Adrenal gland (tissue), 12 donors: ENCODE measurements around the gene ANKRD44. TPM values are rescaled to one million over a fixed set of nuclear protein-coding genes. Genes with fewer than 3 reads are reported as not detected.

ENCODE experiments used
- DNase-seq, 7 donors: peaks; one replicate each; pipeline ENCODE4 v3.0.0-alpha.2; 2019 to 2020
- H3K27ac ChIP-seq, 5 donors: fragments of 200-600 bp; sonication (generic) in 4 of 5; 1 replicate in 3 of 5; 2 replicates in 2 of 5; pipeline versions ENCODE4 v1.5.1 to v1.8.0; 2016 to 2020; ENCODE audit warnings: mild to moderate bottlenecking in 1 of 5
- H3K27me3 ChIP-seq: fragments of 200-600 bp; 2 replicates; pipeline ENCODE4 v1.8.0; 2021
- H3K36me3 ChIP-seq, 2 donors: fragments of 200-600 bp; replicated peaks in 1 of 2; 1 replicate in 1 of 2; 2 replicates in 1 of 2; pipeline versions ENCODE4 v1.5.1 to v1.8.0; 2018 to 2022
- H3K4me1 ChIP-seq, 2 donors: fragments of 200-600 bp; replicated peaks in 1 of 2; 1 replicate in 1 of 2; 2 replicates in 1 of 2; pipeline versions ENCODE4 v1.5.1 to v1.8.0; 2018 to 2021
- H3K4me3 ChIP-seq, 4 donors: fragments of 200-600 bp; sonication (generic) in 3 of 4; one replicate each; pipeline ENCODE4 v1.5.1; 2016 to 2018
- H3K9me3 ChIP-seq, 3 donors: fragments of 200-600 bp; sonication (generic) in 1 of 3; replicated peaks in 1 of 3; 1 replicate in 2 of 3; 2 replicates in 1 of 3; pipeline versions ENCODE4 v1.5.1 to v1.8.0; 2016 to 2021
- CTCF ChIP-seq, 6 experiments: fragments of 450-650 bp in 4 of 6; fragments of 200-600 bp in 2 of 6; sonication (generic) in 1 of 6; IDR thresholded peaks; 1 replicate in 5 of 6; 2 replicates in 1 of 6; pipeline versions ENCODE4 v1.5.1 to v1.8.0; 2016 to 2021; ENCODE audit warnings: antibody characterized with exemption in 6 of 6, mild to moderate bottlenecking in 2 of 6, moderate library complexity in 1 of 6
- POLR2A ChIP-seq, 2 donors: fragments of 450-650 bp; IDR thresholded peaks; one replicate each; pipeline ENCODE4 v1.6.1; 2017; ENCODE audit warnings: antibody characterized with exemption in 2 of 2, mild to moderate bottlenecking in 2 of 2, moderate library complexity in 1 of 2
- WGBS, 4 donors: extraction: QIAGEN DNeasy Blood & Tissue Kit in 2 of 4; methylation state at CpG; one replicate each; pipeline versions ENCODE4 v1.1.5 to v1.1.7; 2013 to 2017; 5-methylcytosine and 5-hydroxymethylcytosine counted together
- intact Hi-C, 2 donors: fragments of 100-400 bp; cut with DNase I; formaldehyde crosslinking; loops; one replicate each; pipeline versions ENCODE4 v1.14.1 to v1.15.0; 2022 to 2023
- polyA plus RNA-seq, 3 donors: library from polyadenylated mRNA; stranded (reverse); fragments of 200-250 nt in 2 of 3; fragments of 350-450 nt in 1 of 3; fragmentation: Illumina TruSeq in 1 of 3; extraction: RNeasy Lipid Tissue Mini Kit (QIAGEN cat#74804) in 1 of 3; gene quantifications; one replicate each; pipeline ENCODE4 v1.2.3, GENCODE V29; 2013 to 2014
- total RNA-seq, 9 donors: library from RNA; depleted of rRNA in 4 of 9; stranded (reverse); fragments of >200 nt in 4 of 9; fragments of 120-200 nt in 1 of 9; fragmentation: NEBNext Ultra II Directional in 1 of 9; extraction: Animal tissue kit (Norgen Biotek cat#: 25700) in 1 of 9; gene quantifications; one replicate each; pipeline versions ENCODE4 v1.1.0 to v1.2.4, GENCODE V29; 2013 to 2023
- donor health status: healthy with polysubstance abuse.
- donor health status: Bipolar disorder and iron deficiency.
- donor health status: DM: yes; HTN: yes; CAD: no.
- donor health status: DM: no; HTN: no; CAD: no.
- donor health status: DM: no; HTN: no; CAD: no.
- donor health status: DM: yes; HTN: yes; CAD: no.

The ANKRD44 gene
- total and polyA plus RNA-seq, 12 donors: 3.8 to 40.2 (median 21.3) TPM

DNA sequence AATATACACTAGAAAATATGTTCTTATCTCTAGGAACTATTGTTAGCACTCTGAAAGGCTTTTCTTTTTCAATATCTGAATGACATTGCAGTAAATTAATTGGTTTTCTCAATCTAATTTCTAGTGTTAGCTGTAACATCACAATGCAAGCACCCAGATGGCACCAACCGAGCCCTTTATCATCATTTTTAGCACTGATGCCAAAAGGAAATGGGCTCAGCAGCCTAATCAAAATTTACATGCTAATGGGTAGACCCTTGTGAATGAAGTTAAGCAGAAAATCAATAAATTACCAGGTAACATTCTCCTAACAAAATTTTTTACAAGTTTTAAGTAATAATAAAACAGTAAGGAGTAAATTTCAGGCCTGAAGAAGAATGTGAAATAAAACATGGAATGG lies 330.6 kb downstream of the ANKRD44 start:
- no peaks in the 10 kb centered on the region for H3K4me1 ChIP-seq
- intact Hi-C loops: no loop called here
- no peak for TF ChIP-seq CTCF (IDR thresholded peaks at IDR 0.05)
- TF ChIP-seq POLR2A (IDR thresholded peaks at IDR 0.05): no peak
- WGBS, 4 donors: 58 to 86% (median 73%) methylated on average over 1 of the region's 1 CpG
- H3K36me3 ChIP-seq: no peaks in the 10 kb centered on the region
- no peaks in the 10 kb centered on the region for H3K9me3 ChIP-seq
- H3K27me3 ChIP-seq: no peaks in the 10 kb centered on the region
- H3K27ac ChIP-seq: no peak overlapping the region
- DNase-seq: no peak
- H3K4me3 ChIP-seq: no peak overlapping the region

DNA sequence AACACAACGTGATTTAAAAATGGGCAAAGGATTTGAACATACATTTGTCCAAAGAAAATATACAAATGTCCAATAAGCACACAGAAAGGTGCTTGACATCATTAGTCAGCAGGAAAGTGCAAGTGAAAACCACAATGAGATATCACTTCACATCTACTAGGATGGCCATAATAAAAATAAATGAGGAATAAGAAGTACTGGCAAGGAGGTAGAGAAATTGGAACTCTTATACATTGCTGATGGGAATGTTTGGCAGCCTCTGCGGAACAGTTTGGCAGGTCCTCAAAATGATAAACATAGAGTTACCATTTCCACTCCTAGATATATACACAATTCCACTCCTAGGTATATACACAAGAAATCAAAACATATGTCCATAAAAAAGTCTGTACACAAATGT lies 333.1 kb downstream of the ANKRD44 start:
- 71 to 81% (median 76%) methylated on average over 2 of the region's 2 CpGs for WGBS, 4 donors
- DNase-seq: no peak
- no peak overlapping the region for H3K4me3 ChIP-seq
- no peaks in the 10 kb centered on the region for H3K27me3 ChIP-seq
- intact Hi-C loops: no loop called here
- no peak overlapping the region for H3K27ac ChIP-seq
- no peaks in the 10 kb centered on the region for H3K9me3 ChIP-seq
- H3K36me3 ChIP-seq: no peaks in the 10 kb centered on the region
- H3K4me1 ChIP-seq: no peaks in the 10 kb centered on the region
- TF ChIP-seq POLR2A (IDR thresholded peaks at IDR 0.05) (no peak), CTCF (IDR thresholded peaks at IDR 0.05) (no peak)

GRCh38 chr2:196974970-196975369 lies 335.6 kb downstream of the ANKRD44 start:
- 72 to 87% (median 80%) methylated on average over 1 of the region's 1 CpG for WGBS, 4 donors
- Histone ChIP-seq H3K9me3 (no peaks in the 10 kb centered on the region), H3K36me3 (no peaks in the 10 kb centered on the region), H3K27ac (no peak overlapping the region), H3K27me3 (no peaks in the 10 kb centered on the region), H3K4me1 (no peaks in the 10 kb centered on the region), H3K4me3 (no peak overlapping the region)
- DNase-seq: no peak
- no peak for TF ChIP-seq CTCF (IDR thresholded peaks at IDR 0.05)
- no peak for TF ChIP-seq POLR2A (IDR thresholded peaks at IDR 0.05)
- intact Hi-C loops: no loop called here

DNA sequence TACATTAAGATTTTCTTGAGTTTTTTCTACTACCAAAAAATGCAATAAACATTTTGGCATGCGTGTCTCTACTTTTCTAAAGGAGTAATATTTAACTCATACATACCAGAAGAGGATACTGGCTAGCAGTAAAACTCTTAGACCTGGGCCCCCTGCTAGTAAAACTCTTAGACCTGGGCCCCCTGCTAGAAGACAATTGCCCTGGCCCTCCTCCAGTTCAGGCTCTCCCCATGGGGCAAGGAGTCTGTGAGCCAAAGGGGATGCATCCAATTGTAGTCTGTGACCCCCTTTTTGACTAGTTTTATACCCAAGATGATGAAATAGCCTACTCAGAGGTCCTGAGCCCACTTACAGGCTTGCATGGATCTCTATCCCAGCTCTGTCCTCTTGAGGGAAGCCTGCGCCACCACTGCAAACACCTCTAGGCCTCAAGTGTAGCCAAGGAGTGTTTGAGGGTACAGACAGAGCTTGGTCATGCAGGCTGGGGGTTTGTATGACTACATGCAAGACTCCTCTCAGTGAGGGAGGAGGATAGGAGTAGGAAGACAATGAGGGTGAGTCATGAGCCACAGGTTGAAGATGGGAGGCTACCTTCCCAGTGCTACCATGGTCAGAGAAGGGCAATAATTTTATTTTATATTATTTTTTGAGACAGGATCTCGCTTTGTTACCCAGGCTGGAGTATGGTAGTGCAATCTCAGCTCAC lies 338.9 kb downstream of the ANKRD44 start:
- H3K4me1 ChIP-seq: no peaks in the 10 kb centered on the region
- no peak overlapping the region for H3K4me3 ChIP-seq
- no peaks in the 10 kb centered on the region for H3K27me3 ChIP-seq
- H3K27ac ChIP-seq: no peak overlapping the region
- 64 to 86% (median 72%) methylated on average over 3 of the region's 3 CpGs for WGBS, 4 donors
- no peak for DNase-seq
- no peaks in the 10 kb centered on the region for H3K36me3 ChIP-seq
- H3K9me3 ChIP-seq: no peaks in the 10 kb centered on the region
- intact Hi-C loops: no loop called here
- TF ChIP-seq CTCF (IDR thresholded peaks at IDR 0.05) (no peak), POLR2A (IDR thresholded peaks at IDR 0.05) (no peak)
